IPS DF 4.7 (cell line): Measurements from ENCODE around the gene SLC2A4.

Experiments
- DNase-seq: peaks from one replicate; pipeline ENCODE4 v3.0.0-alpha.2; 2013; ENCODE audit warnings: low spot score; ENCODE audit errors: extremely low read depth

SLC2A4 gene

GRCh38 chr17:7246779-7247178, 34.7 kb upstream of the SLC2A4 start:
- DNase-seq = no peak

GRCh38 chr17:7248796-7249195, 32.7 kb upstream of the SLC2A4 start:
- DNase-seq = no peak

- no peak for DNase-seq
These were observed 32.3 kb upstream of the SLC2A4 start for GRCh38 chr17:7249214-7249613.

- DNase-seq = no peak
These were observed 31.7 kb upstream of the SLC2A4 start for GRCh38 chr17:7249830-7250229.

- DNase-seq = no peak
These were observed 30.6 kb upstream of the SLC2A4 start for GRCh38 chr17:7250695-7251627.

- peak; percentile 98 for DNase-seq
These were observed 29.8 kb upstream of the SLC2A4 start, which contains the start of gene CTDNEP1 for GRCh38 chr17:7251661-7252175. Gene CTDNEP1, minus strand, starts transcription at chr17:7251734. Its CDS starts 438 bp downstream, at chr17:7251296.

- DNase-seq = no peak
These were observed 29.1 kb upstream of the SLC2A4 start, which contains the start of gene ELP5 for GRCh38 chr17:7252176-7253043. Gene ELP5, plus strand, starts transcription at chr17:7252215. Its CDS starts 336 bp downstream, at chr17:7252551.

GRCh38 chr17:7253082-7253481, 28.4 kb upstream of the SLC2A4 start:
- no peak for DNase-seq

- DNase-seq = no peak
These were observed 27.0 kb upstream of the SLC2A4 start for GRCh38 chr17:7254511-7254910.

GRCh38 chr17:7256766-7257456, 24.6 kb upstream of the SLC2A4 start:
- no peak for DNase-seq

GRCh38 chr17:7258731-7259554, 22.6 kb upstream of the SLC2A4 start:
- no peak for DNase-seq

GRCh38 chr17:7259555-7259889, 22.0 kb upstream of the SLC2A4 start:
- DNase-seq = no peak

- DNase-seq = no peak
These were observed 21.4 kb upstream of the SLC2A4 start for GRCh38 chr17:7260151-7260550.

- no peak for DNase-seq
These were observed 20.7 kb upstream of the SLC2A4 start for GRCh38 chr17:7260651-7261378.

GRCh38 chr17:7261379-7262191, 19.9 kb upstream of the SLC2A4 start:
- DNase-seq = no peak

- no peak for DNase-seq
These were observed 19.2 kb upstream of the SLC2A4 start, which contains the start of gene CLDN7 for GRCh38 chr17:7262192-7262934. Gene CLDN7, minus strand, starts transcription at chr17:7262478. Its CDS starts 435 bp downstream, at chr17:7262043.

- DNase-seq = no peak
These were observed 18.4 kb upstream of the SLC2A4 start for GRCh38 chr17:7262935-7263800.
